Mesenchymal stem cell (in vitro differentiated cells and primary cell): ENCODE data around the gene FBXL7.

Experiments used
- DNase-seq: peaks from one replicate; pipeline ENCODE4 v3.0.0-alpha.2; 2013
- H2AFZ ChIP-seq: one replicate; pipeline ENCODE4 v1.6.1; 2013; ENCODE audit warnings: low read depth, mild to moderate bottlenecking, control low read depth, inconsistent platforms, low read length, moderate library complexity
- H2AK5ac ChIP-seq: 2 replicates; pipeline ENCODE4 v1.6.1; 2013; ENCODE audit warnings: low read length, moderate library complexity, mild to moderate bottlenecking, inconsistent platforms; ENCODE audit not compliant: severe bottlenecking
- H2BK120ac ChIP-seq: one replicate; pipeline ENCODE4 v1.6.1; 2013; ENCODE audit warnings: low read depth, mild to moderate bottlenecking, inconsistent platforms, low read length, moderate library complexity
- H2BK12ac ChIP-seq, 2 experiments: one replicate each; pipeline ENCODE4 v1.6.1; 2013; ENCODE audit warnings: inconsistent platforms in 2 of 2, low read length in 2 of 2, mild to moderate bottlenecking in 2 of 2, moderate library complexity in 2 of 2, control low read depth in 1 of 2
- H2BK15ac ChIP-seq: one replicate; pipeline ENCODE4 v1.6.1; 2013; ENCODE audit warnings: mild to moderate bottlenecking, low read depth, inconsistent platforms; ENCODE audit not compliant: poor library complexity, severe bottlenecking
- H2BK5ac ChIP-seq: 2 replicates; pipeline ENCODE4 v1.6.1; 2013; ENCODE audit warnings: low read depth, mild to moderate bottlenecking, low read length, control low read depth, inconsistent platforms; ENCODE audit not compliant: poor library complexity, severe bottlenecking
- H3K14ac ChIP-seq, 2 experiments: one replicate each; pipeline ENCODE4 v1.6.1; 2013; ENCODE audit warnings: inconsistent platforms in 2 of 2, low read length in 2 of 2, control low read depth in 1 of 2, mild to moderate bottlenecking in 1 of 2, moderate library complexity in 1 of 2
- H3K18ac ChIP-seq, 2 experiments: one replicate each; pipeline ENCODE4 v1.6.1; 2013; ENCODE audit warnings: inconsistent platforms in 2 of 2, low read length in 2 of 2, control low read depth in 1 of 2, low read depth in 1 of 2, mild to moderate bottlenecking in 1 of 2
- H3K23ac ChIP-seq, 2 experiments: one replicate each; pipeline ENCODE4 v1.6.1; 2013; ENCODE audit warnings: inconsistent platforms in 2 of 2, low read length in 2 of 2, mild to moderate bottlenecking in 2 of 2, moderate library complexity in 2 of 2, control low read depth in 1 of 2
- H3K27ac ChIP-seq: 2 replicates; pipeline ENCODE4 v1.5.1; 2013; ENCODE audit warnings: mild to moderate bottlenecking, moderate library complexity, low read length, control low read depth, inconsistent platforms; ENCODE audit not compliant: poor library complexity, severe bottlenecking
- H3K27me3 ChIP-seq, 2 experiments: 2 replicates each; pipeline versions ENCODE4 v1.6.1 to v1.7.0; 2013; ENCODE audit warnings: low read length in 2 of 2, mild to moderate bottlenecking in 2 of 2, moderate library complexity in 2 of 2, control low read depth in 1 of 2, inconsistent platforms in 1 of 2; ENCODE audit not compliant: control insufficient read depth in 1 of 2, insufficient read depth in 1 of 2
- H3K36me3 ChIP-seq, 2 experiments: 2 replicates each; pipeline versions ENCODE4 v1.6.1 to v1.7.0; 2013; ENCODE audit warnings: low read length in 2 of 2, control low read depth in 1 of 2, inconsistent platforms in 1 of 2, low read depth in 1 of 2, mild to moderate bottlenecking in 1 of 2; ENCODE audit not compliant: insufficient read depth in 2 of 2, control insufficient read depth in 1 of 2
- H3K4ac ChIP-seq, 2 experiments: one replicate each; pipeline ENCODE4 v1.6.1; 2013; ENCODE audit warnings: inconsistent platforms in 2 of 2, low read length in 2 of 2, mild to moderate bottlenecking in 2 of 2, moderate library complexity in 2 of 2, control low read depth in 1 of 2, low read depth in 1 of 2
- H3K4me1 ChIP-seq: 2 replicates; pipeline ENCODE4 v1.6.1; 2013; ENCODE audit warnings: low read depth, low read length, control low read depth; ENCODE audit not compliant: control insufficient read depth, insufficient read depth
- H3K4me2 ChIP-seq: 2 replicates; pipeline ENCODE4 v1.6.1; 2013; ENCODE audit warnings: low read length, mild to moderate bottlenecking, inconsistent platforms; ENCODE audit not compliant: poor library complexity, severe bottlenecking
- H3K4me3 ChIP-seq, 2 experiments: 2 replicates each; pipeline versions ENCODE4 v1.5.1 to v1.7.0; 2013; ENCODE audit warnings: low read length in 2 of 2, mild to moderate bottlenecking in 2 of 2, control low read depth in 1 of 2, low read depth in 1 of 2; ENCODE audit not compliant: insufficient read depth in 1 of 2
- H3K79me1 ChIP-seq: replicated peaks from 2 replicates; pipeline ENCODE4 v1.6.1; 2013; ENCODE audit warnings: mild to moderate bottlenecking, control low read depth, low read length, inconsistent platforms; ENCODE audit not compliant: poor library complexity, severe bottlenecking
- H3K9ac ChIP-seq: 2 replicates; pipeline ENCODE4 v1.7.0; 2013; ENCODE audit warnings: mild to moderate bottlenecking, low read length, moderate library complexity
- H3K9me3 ChIP-seq: 2 replicates; pipeline ENCODE4 v1.7.0; 2013; ENCODE audit warnings: mild to moderate bottlenecking, low read length; ENCODE audit not compliant: control insufficient read depth
- H4K8ac ChIP-seq: one replicate; pipeline ENCODE4 v1.6.1; 2013; ENCODE audit warnings: inconsistent platforms, mild to moderate bottlenecking, low read length, moderate library complexity
- H4K91ac ChIP-seq: one replicate; pipeline ENCODE4 v1.6.1; 2013; ENCODE audit warnings: mild to moderate bottlenecking, low read length, inconsistent platforms
- WGBS: methylation state at CpG from one replicate; pipeline ENCODE4 v1.1.7; 2013; ENCODE audit warnings: mixed read lengths; 5-methylcytosine and 5-hydroxymethylcytosine counted together

FBXL7 gene

GRCh38 chr5:15948190-15948589, 448.2 kb downstream of the FBXL7 start:
- Histone ChIP-seq H3K23ac (no peak overlapping the region), H3K27ac (no peak overlapping the region), H3K27me3 (no peaks in the 10 kb centered on the region), H3K9me3 (no peaks in the 10 kb centered on the region), H2AFZ (no peak overlapping the region), H3K4ac (no peak overlapping the region), H4K91ac (no peak overlapping the region), H3K9ac (no peak overlapping the region), H3K14ac (no peak overlapping the region), H4K8ac (no peak overlapping the region), H2AK5ac (no peak overlapping the region), H3K79me1 (peaks cover 1% of the 10 kb centered on the region), H3K18ac (no peak overlapping the region), H3K4me3 (no peak overlapping the region), H2BK120ac (no peak overlapping the region), H2BK15ac (no peak overlapping the region), H3K4me1 (no peaks in the 10 kb centered on the region), H3K4me2 (no peak overlapping the region), H2BK12ac (no peak overlapping the region), H2BK5ac (no peak overlapping the region), H3K36me3 (peaks cover 0 to 7% of the 10 kb centered on the region in 2 experiments)
- no peak for DNase-seq
- WGBS: 100% methylated on average over 2 of the region's 3 CpGs

- no peak overlapping the region for H3K14ac ChIP-seq
- H4K91ac ChIP-seq: no peak overlapping the region
- no peak overlapping the region for H3K27ac ChIP-seq
- H3K4ac ChIP-seq: no peak overlapping the region
- no peaks in the 10 kb centered on the region for H3K79me1 ChIP-seq
- H3K18ac ChIP-seq: no peak overlapping the region
- H3K23ac ChIP-seq: no peak overlapping the region
- over 99% methylated on average over 2 of the region's 3 CpGs for WGBS
- no peaks in the 10 kb centered on the region for H3K9me3 ChIP-seq
- H3K4me2 ChIP-seq: no peak overlapping the region
- DNase-seq: no peak
- H2BK120ac ChIP-seq: no peak overlapping the region
- no peaks in the 10 kb centered on the region for H3K27me3 ChIP-seq
- no peak overlapping the region for H2BK12ac ChIP-seq
- H2AK5ac ChIP-seq: no peak overlapping the region
- H3K4me3 ChIP-seq: no peak overlapping the region
- no peak overlapping the region for H3K9ac ChIP-seq
- H2BK5ac ChIP-seq: no peak overlapping the region
- H2BK15ac ChIP-seq: no peak overlapping the region
- H3K4me1 ChIP-seq: no peaks in the 10 kb centered on the region
- no peak overlapping the region for H4K8ac ChIP-seq
- H2AFZ ChIP-seq: no peak overlapping the region
- H3K36me3 ChIP-seq: peaks cover 0 to 11% of the 10 kb centered on the region in 2 experiments
Observed at GRCh38 chr5:15951126-15951525, 451.1 kb downstream of the FBXL7 start.

GRCh38 chr5:15951550-15951949, 451.6 kb downstream of the FBXL7 start:
- no peak for DNase-seq
- WGBS: 98% methylated on average over 3 of the region's 3 CpGs

GRCh38 chr5:15956622-15957021, 456.6 kb downstream of the FBXL7 start:
- Histone ChIP-seq H3K4me1 (no peaks in the 10 kb centered on the region), H4K8ac (no peak overlapping the region), H2AK5ac (no peak overlapping the region), H3K14ac (no peak overlapping the region), H3K4ac (no peak overlapping the region), H3K27me3 (no peaks in the 10 kb centered on the region), H2BK15ac (no peak overlapping the region), H3K18ac (no peak overlapping the region), H2BK120ac (no peak overlapping the region), H4K91ac (no peak overlapping the region), H3K79me1 (no peaks in the 10 kb centered on the region), H3K27ac (no peak overlapping the region), H3K4me2 (no peak overlapping the region), H3K9ac (no peak overlapping the region), H3K23ac (no peak overlapping the region), H3K9me3 (no peaks in the 10 kb centered on the region), H3K4me3 (no peak overlapping the region), H2AFZ (no peak overlapping the region), H3K36me3 (peaks cover 0 to 4% of the 10 kb centered on the region in 2 experiments), H2BK5ac (no peak overlapping the region), H2BK12ac (no peak overlapping the region)
- 100% methylated on average over 5 of the region's 6 CpGs for WGBS
- no peak for DNase-seq

More at GRCh38 chr5:15951550-15951949, 451.6 kb downstream of the FBXL7 start:
- Histone ChIP-seq H2BK15ac (no peak overlapping the region), H3K27me3 (no peaks in the 10 kb centered on the region), H3K9ac (no peak overlapping the region), H2BK120ac (no peak overlapping the region), H3K4me2 (no peak overlapping the region), H2AFZ (no peak overlapping the region), H4K8ac (no peak overlapping the region), H3K4ac (no peak overlapping the region), H3K9me3 (no peaks in the 10 kb centered on the region), H3K18ac (no peak overlapping the region), H2BK12ac (no peak overlapping the region), H2BK5ac (no peak overlapping the region), H3K79me1 (no peaks in the 10 kb centered on the region), H3K36me3 (peaks cover 0 to 11% of the 10 kb centered on the region in 2 experiments), H3K4me3 (no peak overlapping the region), H3K23ac (no peak overlapping the region), H2AK5ac (no peak overlapping the region), H3K4me1 (no peaks in the 10 kb centered on the region), H4K91ac (no peak overlapping the region), H3K14ac (no peak overlapping the region), H3K27ac (no peak overlapping the region)
